GM12878 (cell line): ENCODE measurements around the gene TMEM98. TPM values are rescaled to one million over a fixed set of nuclear protein-coding genes. Genes with fewer than 3 reads are reported as not detected.

Experiments
- CHD4 ChIP-seq: fragments of 200-600 bp; sonication (generic); IDR thresholded peaks from 2 replicates; pipeline ENCODE4 v1.6.1; 2016; ENCODE audit warnings: mild to moderate bottlenecking
- MTA3 ChIP-seq: IDR thresholded peaks from 2 replicates; pipeline ENCODE4 v1.6.1; 2012; ENCODE audit warnings: low read length, inconsistent platforms, borderline replicate concordance
- RB1 ChIP-seq: fragments of 450-650 bp; formaldehyde crosslinking; IDR thresholded peaks from 2 replicates; pipeline ENCODE4 v1.6.1; 2017; ENCODE audit warnings: mild to moderate bottlenecking, borderline replicate concordance
- RFX5 ChIP-seq: IDR thresholded peaks from 2 replicates; pipeline ENCODE4 v1.6.1; 2011; ENCODE audit warnings: low read depth, low read length, improper control_type of control experiment
- SMARCA5 ChIP-seq: fragments of 450-650 bp; IDR thresholded peaks from 2 replicates; pipeline ENCODE4 v1.6.1; 2017; ENCODE audit warnings: mild to moderate bottlenecking
- SRF ChIP-seq, 2 experiments: IDR thresholded peaks; 2 replicates each; pipeline ENCODE4 v1.6.1; 2011; ENCODE audit warnings: low read depth in 2 of 2, low read length in 2 of 2, mild to moderate bottlenecking in 1 of 2, moderate library complexity in 1 of 2
- WRNIP1 ChIP-seq: IDR thresholded peaks from 2 replicates; pipeline ENCODE4 v1.6.1; 2011; ENCODE audit warnings: low read depth, low read length, improper control_type of control experiment, borderline replicate concordance
- ZNF207 ChIP-seq: fragments of 450-650 bp; IDR thresholded peaks from 2 replicates; pipeline ENCODE4 v1.6.1; 2014; ENCODE audit warnings: antibody characterized with exemption, mild to moderate bottlenecking, borderline replicate concordance
- ZZZ3 ChIP-seq: IDR thresholded peaks from 2 replicates; pipeline ENCODE4 v1.6.1; 2011; ENCODE audit warnings: low read depth; ENCODE audit not compliant: control insufficient read depth, insufficient read length
- polyA plus RNA-seq, 11 experiments: library from polyadenylated mRNA; depleted of rRNA in 4 of 11; unstranded in 6 of 11; stranded (reverse) in 5 of 11; fragments of >200 nt; fragmentation: Nextera tagmentation in 4 of 11; fragmentation: Illumina TruSeq in 1 of 11; extraction: Ambion mirVana in 4 of 11; extraction: Trizol in 1 of 11; gene quantifications; 1 replicate in 1 of 11; 2 replicates in 10 of 11; pipeline versions ENCODE4 v1.2.1 to v1.2.3, GENCODE V29; 2011 to 2016; ENCODE audit warnings: inconsistent platforms in 2 of 11, missing spikeins in 2 of 11, low read depth in 1 of 11
- total RNA-seq, 4 experiments: library from RNA; depleted of rRNA in 3 of 4; stranded (reverse); fragments of >200 nt in 3 of 4; fragmentation: Illumina TruSeq in 1 of 4; extraction: Trizol in 1 of 4; gene quantifications; 2 replicates each; pipeline versions ENCODE4 v1.2.1 to v1.2.3, GENCODE V29; 2013 to 2021
- TF ChIP-seq, protein P1 (sequence below): IDR thresholded peaks from 2 replicates; pipeline ENCODE4 v1.6.1; 2012; ENCODE audit warnings: mild to moderate bottlenecking, low read depth, low read length
- TF ChIP-seq, protein P2 (sequence below): IDR thresholded peaks from 2 replicates; pipeline ENCODE4 v1.6.1; 2012; ENCODE audit warnings: improper control_type of control experiment, low read depth, low read length; ENCODE audit not compliant: insufficient replicate concordance

Gene TMEM98
- total and polyA plus RNA-seq, 10 of the 15 experiments (the other 5 are each of a cell fraction or from before 2014, with no cell fraction given) = 0.04 to 0.73 (median 0.13) TPM; not detected in 3

DNA sequence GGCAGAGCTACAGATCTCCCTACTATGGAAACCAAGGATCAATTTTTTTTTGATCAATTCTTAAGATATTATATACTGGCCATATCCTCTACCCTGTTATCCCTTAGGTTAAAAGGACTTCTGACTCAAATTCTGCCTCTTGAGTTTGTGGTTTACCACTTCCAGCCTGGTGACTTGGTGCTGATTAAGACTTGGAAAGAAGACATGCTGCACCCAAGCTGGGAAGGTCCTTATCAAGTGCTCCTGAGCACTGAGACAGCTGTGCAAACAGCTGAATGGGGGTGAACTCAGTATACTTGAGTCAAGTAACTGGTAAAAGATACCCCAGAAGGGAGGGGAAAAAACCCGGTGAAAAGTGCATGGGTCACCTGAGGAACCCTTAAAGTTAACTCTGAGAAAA lies 43.2 kb downstream of the TMEM98 start (continued):
- TF ChIP-seq, protein P1, sequence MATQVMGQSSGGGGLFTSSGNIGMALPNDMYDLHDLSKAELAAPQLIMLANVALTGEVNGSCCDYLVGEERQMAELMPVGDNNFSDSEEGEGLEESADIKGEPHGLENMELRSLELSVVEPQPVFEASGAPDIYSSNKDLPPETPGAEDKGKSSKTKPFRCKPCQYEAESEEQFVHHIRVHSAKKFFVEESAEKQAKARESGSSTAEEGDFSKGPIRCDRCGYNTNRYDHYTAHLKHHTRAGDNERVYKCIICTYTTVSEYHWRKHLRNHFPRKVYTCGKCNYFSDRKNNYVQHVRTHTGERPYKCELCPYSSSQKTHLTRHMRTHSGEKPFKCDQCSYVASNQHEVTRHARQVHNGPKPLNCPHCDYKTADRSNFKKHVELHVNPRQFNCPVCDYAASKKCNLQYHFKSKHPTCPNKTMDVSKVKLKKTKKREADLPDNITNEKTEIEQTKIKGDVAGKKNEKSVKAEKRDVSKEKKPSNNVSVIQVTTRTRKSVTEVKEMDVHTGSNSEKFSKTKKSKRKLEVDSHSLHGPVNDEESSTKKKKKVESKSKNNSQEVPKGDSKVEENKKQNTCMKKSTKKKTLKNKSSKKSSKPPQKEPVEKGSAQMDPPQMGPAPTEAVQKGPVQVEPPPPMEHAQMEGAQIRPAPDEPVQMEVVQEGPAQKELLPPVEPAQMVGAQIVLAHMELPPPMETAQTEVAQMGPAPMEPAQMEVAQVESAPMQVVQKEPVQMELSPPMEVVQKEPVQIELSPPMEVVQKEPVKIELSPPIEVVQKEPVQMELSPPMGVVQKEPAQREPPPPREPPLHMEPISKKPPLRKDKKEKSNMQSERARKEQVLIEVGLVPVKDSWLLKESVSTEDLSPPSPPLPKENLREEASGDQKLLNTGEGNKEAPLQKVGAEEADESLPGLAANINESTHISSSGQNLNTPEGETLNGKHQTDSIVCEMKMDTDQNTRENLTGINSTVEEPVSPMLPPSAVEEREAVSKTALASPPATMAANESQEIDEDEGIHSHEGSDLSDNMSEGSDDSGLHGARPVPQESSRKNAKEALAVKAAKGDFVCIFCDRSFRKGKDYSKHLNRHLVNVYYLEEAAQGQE = no peak
- TF ChIP-seq MTA3 = no peak
- TF ChIP-seq RB1 = no peak
- TF ChIP-seq RFX5 = no peak
- TF ChIP-seq WRNIP1 = no peak
- no peak for TF ChIP-seq ZZZ3
- TF ChIP-seq CHD4 = no peak
- no peak for TF ChIP-seq SMARCA5
- no peak for TF ChIP-seq SRF (IDR thresholded peaks at IDR 0.05; ENCODE audit: low read depth in 2 of 2, low read length in 2 of 2)
- no peak for TF ChIP-seq ZNF207
- TF ChIP-seq, protein P2, sequence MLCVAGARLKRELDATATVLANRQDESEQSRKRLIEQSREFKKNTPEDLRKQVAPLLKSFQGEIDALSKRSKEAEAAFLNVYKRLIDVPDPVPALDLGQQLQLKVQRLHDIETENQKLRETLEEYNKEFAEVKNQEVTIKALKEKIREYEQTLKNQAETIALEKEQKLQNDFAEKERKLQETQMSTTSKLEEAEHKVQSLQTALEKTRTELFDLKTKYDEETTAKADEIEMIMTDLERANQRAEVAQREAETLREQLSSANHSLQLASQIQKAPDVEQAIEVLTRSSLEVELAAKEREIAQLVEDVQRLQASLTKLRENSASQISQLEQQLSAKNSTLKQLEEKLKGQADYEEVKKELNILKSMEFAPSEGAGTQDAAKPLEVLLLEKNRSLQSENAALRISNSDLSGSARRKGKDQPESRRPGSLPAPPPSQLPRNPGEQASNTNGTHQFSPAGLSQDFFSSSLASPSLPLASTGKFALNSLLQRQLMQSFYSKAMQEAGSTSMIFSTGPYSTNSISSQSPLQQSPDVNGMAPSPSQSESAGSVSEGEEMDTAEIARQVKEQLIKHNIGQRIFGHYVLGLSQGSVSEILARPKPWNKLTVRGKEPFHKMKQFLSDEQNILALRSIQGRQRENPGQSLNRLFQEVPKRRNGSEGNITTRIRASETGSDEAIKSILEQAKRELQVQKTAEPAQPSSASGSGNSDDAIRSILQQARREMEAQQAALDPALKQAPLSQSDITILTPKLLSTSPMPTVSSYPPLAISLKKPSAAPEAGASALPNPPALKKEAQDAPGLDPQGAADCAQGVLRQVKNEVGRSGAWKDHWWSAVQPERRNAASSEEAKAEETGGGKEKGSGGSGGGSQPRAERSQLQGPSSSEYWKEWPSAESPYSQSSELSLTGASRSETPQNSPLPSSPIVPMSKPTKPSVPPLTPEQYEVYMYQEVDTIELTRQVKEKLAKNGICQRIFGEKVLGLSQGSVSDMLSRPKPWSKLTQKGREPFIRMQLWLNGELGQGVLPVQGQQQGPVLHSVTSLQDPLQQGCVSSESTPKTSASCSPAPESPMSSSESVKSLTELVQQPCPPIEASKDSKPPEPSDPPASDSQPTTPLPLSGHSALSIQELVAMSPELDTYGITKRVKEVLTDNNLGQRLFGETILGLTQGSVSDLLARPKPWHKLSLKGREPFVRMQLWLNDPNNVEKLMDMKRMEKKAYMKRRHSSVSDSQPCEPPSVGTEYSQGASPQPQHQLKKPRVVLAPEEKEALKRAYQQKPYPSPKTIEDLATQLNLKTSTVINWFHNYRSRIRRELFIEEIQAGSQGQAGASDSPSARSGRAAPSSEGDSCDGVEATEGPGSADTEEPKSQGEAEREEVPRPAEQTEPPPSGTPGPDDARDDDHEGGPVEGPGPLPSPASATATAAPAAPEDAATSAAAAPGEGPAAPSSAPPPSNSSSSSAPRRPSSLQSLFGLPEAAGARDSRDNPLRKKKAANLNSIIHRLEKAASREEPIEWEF = no peak
